ENCODE measurements around the gene ABRACL. TPM values are rescaled to one million over a fixed set of nuclear protein-coding genes. Genes with fewer than 3 reads are reported as not detected.

ABRACL gene
- total RNA-seq, 2 experiments from 2014 or later: 98.2 to 124 TPM

GRCh38 chr6:139050770-139051313 lies 22.3 kb downstream of the ABRACL start:
- DNase-seq: no peak
- CTCF ChIA-PET: no interaction called here
- no peak overlapping the region for H3K27ac Mint-ChIP-seq
- ATAC-seq: no peak
- no peaks in the 10 kb centered on the region for H3K27me3 Mint-ChIP-seq
- no peaks in the 10 kb centered on the region for H3K4me1 Mint-ChIP-seq
- no peaks in the 10 kb centered on the region for H3K9me3 Mint-ChIP-seq (ENCODE audit: low read depth)
- H3K4me3 Mint-ChIP-seq: no peak overlapping the region
- H3K36me3 Mint-ChIP-seq: peaks cover 8% of the 10 kb centered on the region

DNA sequence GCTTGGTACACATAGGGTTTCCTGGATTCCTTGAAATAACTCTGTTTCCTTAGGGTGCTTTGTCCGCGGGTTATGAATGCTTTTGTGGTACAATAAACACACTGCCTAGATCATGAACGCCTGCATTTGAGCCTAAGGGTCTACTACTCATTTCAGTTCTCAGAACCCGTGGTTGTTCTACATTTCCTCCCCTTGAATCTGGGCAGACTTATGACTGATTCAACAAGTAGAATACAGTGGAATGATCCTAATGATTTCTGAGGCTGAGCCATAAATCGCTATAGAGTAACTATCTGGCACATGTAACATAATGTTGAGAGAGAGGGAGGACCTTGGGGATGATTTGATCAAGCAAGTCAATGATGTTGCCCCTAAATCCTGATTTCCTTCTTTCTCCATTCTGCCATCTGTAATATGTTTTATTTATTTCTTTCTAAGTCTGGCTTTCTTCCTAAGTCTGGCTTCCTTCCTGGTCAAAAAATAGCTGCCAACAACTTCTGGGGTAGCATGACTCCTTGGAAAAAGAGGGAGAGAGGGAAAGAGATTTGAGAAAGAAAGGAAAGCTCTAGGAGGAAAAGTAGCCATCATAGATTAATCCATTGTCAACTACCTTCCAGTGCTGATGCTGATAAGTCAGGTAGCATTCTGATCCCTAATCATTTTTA lies 23.0 kb downstream of the ABRACL start:
- CTCF ChIA-PET: no interaction called here
- Mint-ChIP-seq H3K9me3 (ENCODE audit: low read depth) (no peaks in the 10 kb centered on the region), H3K27me3 (no peaks in the 10 kb centered on the region), H3K36me3 (peaks cover 5% of the 10 kb centered on the region), H3K27ac (no peak overlapping the region), H3K4me3 (no peak overlapping the region), H3K4me1 (no peaks in the 10 kb centered on the region)
- DNase-seq: no peak
- no peak for ATAC-seq

GRCh38 chr6:139053382-139053781 lies 24.8 kb downstream of the ABRACL start:
- no peak overlapping the region for H3K4me3 Mint-ChIP-seq
- H3K27me3 Mint-ChIP-seq: no peaks in the 10 kb centered on the region

GRCh38 chr6:139054001-139054400 lies 25.5 kb downstream of the ABRACL start:
- DNase-seq: no peak
- no peak overlapping the region for H3K27ac Mint-ChIP-seq
- no peaks in the 10 kb centered on the region for H3K4me1 Mint-ChIP-seq
- H3K36me3 Mint-ChIP-seq: no peaks in the 10 kb centered on the region
- CTCF ChIA-PET: no interaction called here
- no peak overlapping the region for H3K4me3 Mint-ChIP-seq
- no peak for ATAC-seq
- no peaks in the 10 kb centered on the region for H3K27me3 Mint-ChIP-seq
- H3K9me3 Mint-ChIP-seq (ENCODE audit: low read depth): no peaks in the 10 kb centered on the region

More at GRCh38 chr6:139053382-139053781, 24.8 kb downstream of the ABRACL start:
- H3K4me1 Mint-ChIP-seq: no peaks in the 10 kb centered on the region
- CTCF ChIA-PET: no interaction called here
- H3K27ac Mint-ChIP-seq: no peak overlapping the region
- ATAC-seq (no peak), DNase-seq (no peak)
- H3K36me3 Mint-ChIP-seq: no peaks in the 10 kb centered on the region
- H3K9me3 Mint-ChIP-seq (ENCODE audit: low read depth): no peaks in the 10 kb centered on the region

GRCh38 chr6:139055709-139056108 lies 27.2 kb downstream of the ABRACL start:
- no peaks in the 10 kb centered on the region for H3K36me3 Mint-ChIP-seq
- H3K9me3 Mint-ChIP-seq (ENCODE audit: low read depth): no peaks in the 10 kb centered on the region
- CTCF ChIA-PET: interaction anchor here (1.1 kb wide), 1 partner anchor 240 kb away, joined by 3 read pairs; no protein-coding TSS in a partner anchor
- peaks cover 4% of the 10 kb centered on the region for H3K4me1 Mint-ChIP-seq
- no peak overlapping the region for H3K27ac Mint-ChIP-seq
- ATAC-seq: no peak
- H3K27me3 Mint-ChIP-seq: no peaks in the 10 kb centered on the region
- DNase-seq: no peak
- no peak overlapping the region for H3K4me3 Mint-ChIP-seq

DNA sequence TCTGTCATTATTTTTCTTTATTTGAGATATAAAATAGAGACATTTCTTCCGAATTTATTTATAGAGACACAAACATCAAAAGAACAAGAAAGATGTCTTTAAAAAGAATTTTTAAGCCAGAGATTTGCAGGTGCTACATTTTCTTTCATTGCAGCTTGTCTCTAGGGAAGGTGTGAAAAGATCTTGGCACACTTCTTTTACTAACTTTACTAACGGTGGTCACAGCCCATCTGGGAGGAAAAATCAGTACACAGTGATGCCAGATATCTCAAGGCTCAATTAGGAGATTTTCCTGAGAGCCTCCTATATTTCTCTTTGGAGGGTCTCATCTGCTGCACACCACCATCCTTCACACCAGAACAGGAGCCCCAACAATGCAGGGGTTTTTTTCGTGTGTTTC lies 29.5 kb downstream of the ABRACL start:
- ATAC-seq: no peak
- DNase-seq: no peak
- no peaks in the 10 kb centered on the region for H3K36me3 Mint-ChIP-seq
- peaks cover 4% of the 10 kb centered on the region for H3K4me1 Mint-ChIP-seq
- H3K27me3 Mint-ChIP-seq: no peaks in the 10 kb centered on the region
- CTCF ChIA-PET: no interaction called here
- no peak overlapping the region for H3K27ac Mint-ChIP-seq
- H3K4me3 Mint-ChIP-seq: no peak overlapping the region
- no peaks in the 10 kb centered on the region for H3K9me3 Mint-ChIP-seq (ENCODE audit: low read depth)

GRCh38 chr6:139060332-139060731 lies 31.8 kb downstream of the ABRACL start:
- H3K27ac Mint-ChIP-seq: no peak overlapping the region
- H3K36me3 Mint-ChIP-seq: no peaks in the 10 kb centered on the region
- H3K4me1 Mint-ChIP-seq: peaks cover 4% of the 10 kb centered on the region
- H3K27me3 Mint-ChIP-seq: no peaks in the 10 kb centered on the region
- CTCF ChIA-PET: no interaction called here
- ATAC-seq (no peak), DNase-seq (no peak)
- H3K9me3 Mint-ChIP-seq (ENCODE audit: low read depth): no peaks in the 10 kb centered on the region
- no peak overlapping the region for H3K4me3 Mint-ChIP-seq

DNA sequence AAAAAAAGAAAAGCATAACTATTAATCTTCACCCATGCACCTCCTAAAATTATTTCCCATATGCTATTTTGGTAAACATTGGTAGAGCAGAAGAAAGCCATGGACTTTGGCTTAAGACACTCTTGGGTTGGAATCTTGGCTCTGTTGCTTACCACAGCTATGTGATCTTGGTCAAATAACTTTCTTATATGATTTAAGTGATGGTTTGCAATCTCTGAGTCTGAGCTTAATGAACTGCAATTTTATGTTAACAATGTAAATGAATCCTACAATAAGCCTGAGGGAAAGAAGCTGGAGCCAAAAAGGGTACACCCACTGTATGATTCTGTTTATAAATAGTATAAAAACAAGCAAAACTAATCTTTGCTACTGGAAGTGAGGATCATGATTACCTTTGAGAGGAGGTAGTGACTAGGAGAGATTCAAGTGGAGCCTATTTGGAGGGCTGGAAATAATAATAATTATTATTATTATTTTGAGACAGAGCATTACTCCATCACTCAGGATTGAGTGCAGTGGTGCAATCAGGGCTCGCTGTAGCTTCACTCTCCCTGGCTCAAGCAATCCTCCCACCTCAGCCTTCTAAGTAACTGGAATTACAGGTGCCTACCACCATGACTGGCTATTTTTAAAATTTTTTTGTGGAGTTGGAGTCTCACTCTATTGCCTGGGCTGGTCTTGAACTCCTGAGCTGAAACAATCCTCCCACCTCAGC lies 34.5 kb downstream of the ABRACL start:
- ATAC-seq (no peak), DNase-seq (no peak)
- Mint-ChIP-seq H3K27me3 (no peaks in the 10 kb centered on the region), H3K4me1 (peaks cover 4% of the 10 kb centered on the region), H3K9me3 (ENCODE audit: low read depth) (no peaks in the 10 kb centered on the region), H3K4me3 (no peak overlapping the region), H3K36me3 (no peaks in the 10 kb centered on the region), H3K27ac (no peak overlapping the region)
- CTCF ChIA-PET: interaction anchor here (1.0 kb wide), 1 partner anchor 142 kb away, joined by 3 read pairs; no protein-coding TSS in a partner anchor

GRCh38 chr6:139064981-139065665 lies 36.6 kb downstream of the ABRACL start:
- Mint-ChIP-seq H3K27ac (no peak overlapping the region), H3K4me1 (peaks cover 3% of the 10 kb centered on the region), H3K36me3 (no peaks in the 10 kb centered on the region), H3K9me3 (ENCODE audit: low read depth) (no peaks in the 10 kb centered on the region), H3K4me3 (no peak overlapping the region), H3K27me3 (no peaks in the 10 kb centered on the region)
- CTCF ChIA-PET: no interaction called here
- DNase-seq: no peak
- no peak for ATAC-seq

- Mint-ChIP-seq H3K9me3 (ENCODE audit: low read depth) (no peaks in the 10 kb centered on the region), H3K4me3 (no peak overlapping the region), H3K4me1 (no peaks in the 10 kb centered on the region), H3K27me3 (no peaks in the 10 kb centered on the region), H3K27ac (no peak overlapping the region), H3K36me3 (no peaks in the 10 kb centered on the region)
- no peak for ATAC-seq
- CTCF ChIA-PET: no interaction called here
- no peak for DNase-seq
Observed at GRCh38 chr6:139066080-139066479, 37.5 kb downstream of the ABRACL start.

GRCh38 chr6:139068846-139069245 lies 40.3 kb downstream of the ABRACL start:
- no peak for ATAC-seq
- Mint-ChIP-seq H3K27ac (no peak overlapping the region), H3K27me3 (no peaks in the 10 kb centered on the region), H3K9me3 (ENCODE audit: low read depth) (no peaks in the 10 kb centered on the region), H3K4me1 (no peaks in the 10 kb centered on the region), H3K36me3 (no peaks in the 10 kb centered on the region), H3K4me3 (no peak overlapping the region)
- CTCF ChIA-PET: no interaction called here
- no peak for DNase-seq

DNA sequence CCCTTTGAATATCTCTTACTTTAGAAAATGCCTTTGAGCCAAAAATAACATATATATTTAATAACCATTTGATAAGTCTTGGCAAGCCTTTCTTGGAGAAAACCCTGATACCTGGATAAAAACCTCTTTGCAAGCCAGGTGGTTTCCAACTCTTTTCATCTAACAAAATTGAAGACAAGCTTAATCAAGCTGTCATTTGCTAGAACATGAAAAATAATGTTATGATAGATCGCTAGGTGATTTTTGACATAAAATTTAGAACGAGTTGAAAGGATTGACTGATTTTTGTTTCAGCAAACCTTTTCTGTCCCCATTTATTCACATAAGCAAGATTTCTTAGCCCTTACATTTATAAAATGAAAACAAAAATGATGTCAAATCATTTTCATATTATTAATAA lies 44.6 kb downstream of the ABRACL start:
- CTCF ChIA-PET: no interaction called here
- H3K9me3 Mint-ChIP-seq (ENCODE audit: low read depth): no peaks in the 10 kb centered on the region
- no peaks in the 10 kb centered on the region for H3K36me3 Mint-ChIP-seq
- no peak overlapping the region for H3K4me3 Mint-ChIP-seq
- no peaks in the 10 kb centered on the region for H3K27me3 Mint-ChIP-seq
- no peak overlapping the region for H3K27ac Mint-ChIP-seq
- H3K4me1 Mint-ChIP-seq: no peaks in the 10 kb centered on the region
- ATAC-seq (no peak), DNase-seq (no peak)

GRCh38 chr6:139079018-139079417 lies 50.5 kb downstream of the ABRACL start:
- DNase-seq (no peak), ATAC-seq (no peak)
- Mint-ChIP-seq H3K4me1 (no peaks in the 10 kb centered on the region), H3K4me3 (no peak overlapping the region), H3K9me3 (ENCODE audit: low read depth) (no peaks in the 10 kb centered on the region), H3K27me3 (no peaks in the 10 kb centered on the region), H3K27ac (no peak overlapping the region), H3K36me3 (no peaks in the 10 kb centered on the region)
- CTCF ChIA-PET: interaction anchor here (1.7 kb wide), 1 partner anchor 17 kb away, joined by 4 read pairs; no protein-coding TSS in a partner anchor
